T-helper 17 cell (primary cell): ENCODE data around the gene TECPR1. TPM values are rescaled to one million over a fixed set of nuclear protein-coding genes. Genes with fewer than 3 reads are reported as not detected.

Experiments used
- ATAC-seq: fragments of 150-1000 bp; cut with Tn5 transposase; 2 replicates; pipeline ENCODE4 v1.10.0; 2021; ENCODE audit warnings: mild to moderate bottlenecking, moderate library complexity
- DNase-seq, 3 donors: peaks; one replicate each; pipeline versions ENCODE4 v3.0.0 to v3.0.0-alpha.2; 2020 to 2021
- H3K9me3 ChIP-seq: one replicate; pipeline ENCODE4 v1.7.0; 2013; ENCODE audit warnings: low read length, mild to moderate bottlenecking; ENCODE audit not compliant: control insufficient read depth, poor library complexity, severe bottlenecking
- H3K27ac Mint-ChIP-seq: one replicate; pipeline ENCODE4 v1.8.0; 2022; ENCODE audit warnings: mild to moderate bottlenecking, moderate library complexity, mixed read lengths
- H3K27me3 Mint-ChIP-seq: one replicate; pipeline ENCODE4 v1.8.0; 2022; ENCODE audit warnings: mixed read lengths
- H3K36me3 Mint-ChIP-seq: one replicate; pipeline ENCODE4 v1.8.0; 2022; ENCODE audit warnings: low read depth, mixed read lengths
- H3K4me1 Mint-ChIP-seq: one replicate; pipeline ENCODE4 v1.8.0; 2022; ENCODE audit warnings: mild to moderate bottlenecking, mixed read lengths
- H3K4me3 Mint-ChIP-seq: one replicate; pipeline ENCODE4 v1.8.0; 2022; ENCODE audit warnings: mild to moderate bottlenecking, moderate library complexity, mixed read lengths
- total RNA-seq, 4 donors: library from RNA in 2 of 4; stranded (reverse) in 2 of 4; gene quantifications; one replicate each; pipeline ENCODE4 v1.2.3 and lab custom pipeline; 2022 to 2026

TECPR1 gene
- total RNA-seq, 2 donors from 2014 or later, result 76.5 to 100 TPM

- H3K4me3 Mint-ChIP-seq, result no peak overlapping the region
These were observed 3.9 kb downstream of the TECPR1 start for GRCh38 chr7:98248156-98248555.

GRCh38 chr7:98244871-98245270 lies 7.2 kb downstream of the TECPR1 start:
- no peaks in the 10 kb centered on the region for H3K9me3 ChIP-seq
- H3K36me3 Mint-ChIP-seq, result no peaks in the 10 kb centered on the region
- H3K4me1 Mint-ChIP-seq, result peaks cover 16% of the 10 kb centered on the region
- ATAC-seq, result no peak
- no peak overlapping the region for H3K4me3 Mint-ChIP-seq
- H3K27me3 Mint-ChIP-seq, result no peaks in the 10 kb centered on the region
- no peak for DNase-seq
- no peak overlapping the region for H3K27ac Mint-ChIP-seq

More at GRCh38 chr7:98248156-98248555, 3.9 kb downstream of the TECPR1 start:
- DNase-seq (no peak), ATAC-seq (no peak)
- Mint-ChIP-seq H3K27ac (peak overlapping the region; percentile 94), H3K27me3 (no peaks in the 10 kb centered on the region), H3K36me3 (no peaks in the 10 kb centered on the region), H3K4me1 (peaks cover 37% of the 10 kb centered on the region)
- H3K9me3 ChIP-seq, result no peaks in the 10 kb centered on the region

GRCh38 chr7:98242934-98243333 lies 9.1 kb downstream of the TECPR1 start:
- DNase-seq (no peak), ATAC-seq (no peak)
- Mint-ChIP-seq H3K27ac (no peak overlapping the region), H3K36me3 (no peaks in the 10 kb centered on the region), H3K27me3 (no peaks in the 10 kb centered on the region), H3K4me1 (peaks cover 5% of the 10 kb centered on the region), H3K4me3 (no peak overlapping the region)
- H3K9me3 ChIP-seq, result no peaks in the 10 kb centered on the region

- no peaks in the 10 kb centered on the region for H3K36me3 Mint-ChIP-seq
- ATAC-seq (no peak), DNase-seq (no peak)
- H3K9me3 ChIP-seq, result no peaks in the 10 kb centered on the region
- no peaks in the 10 kb centered on the region for H3K27me3 Mint-ChIP-seq
- H3K27ac Mint-ChIP-seq, result no peak overlapping the region
- H3K4me3 Mint-ChIP-seq, result no peak overlapping the region
- H3K4me1 Mint-ChIP-seq, result no peaks in the 10 kb centered on the region
These were observed 9.7 kb downstream of the TECPR1 start for GRCh38 chr7:98242342-98242741.

- Mint-ChIP-seq H3K4me3 (no peak overlapping the region), H3K36me3 (no peaks in the 10 kb centered on the region), H3K27me3 (no peaks in the 10 kb centered on the region), H3K4me1 (no peaks in the 10 kb centered on the region), H3K27ac (no peak overlapping the region)
- no peak for DNase-seq
- ATAC-seq, result no peak
- H3K9me3 ChIP-seq, result no peaks in the 10 kb centered on the region
These were observed 10.3 kb downstream of the TECPR1 start for GRCh38 chr7:98241674-98242241.

GRCh38 chr7:98240961-98241673 lies 10.9 kb downstream of the TECPR1 start:
- no peaks in the 10 kb centered on the region for H3K36me3 Mint-ChIP-seq

GRCh38 chr7:98238976-98239375 lies 13.1 kb downstream of the TECPR1 start:
- no peaks in the 10 kb centered on the region for H3K27me3 Mint-ChIP-seq
- no peaks in the 10 kb centered on the region for H3K9me3 ChIP-seq
- H3K4me1 Mint-ChIP-seq, result no peaks in the 10 kb centered on the region
- no peak for DNase-seq
- H3K36me3 Mint-ChIP-seq, result no peaks in the 10 kb centered on the region
- H3K27ac Mint-ChIP-seq, result peak overlapping the region; percentile 43
- ATAC-seq, result no peak
- H3K4me3 Mint-ChIP-seq, result no peak overlapping the region

More at GRCh38 chr7:98240961-98241673, 10.9 kb downstream of the TECPR1 start:
- no peaks in the 10 kb centered on the region for H3K9me3 ChIP-seq
- H3K4me1 Mint-ChIP-seq, result no peaks in the 10 kb centered on the region
- DNase-seq (no peak), ATAC-seq (peak; percentile 48)
- H3K27ac Mint-ChIP-seq, result no peak overlapping the region
- no peak overlapping the region for H3K4me3 Mint-ChIP-seq
- H3K27me3 Mint-ChIP-seq, result no peaks in the 10 kb centered on the region

- no peaks in the 10 kb centered on the region for H3K27me3 Mint-ChIP-seq
- H3K4me1 Mint-ChIP-seq, result no peaks in the 10 kb centered on the region
- no peak overlapping the region for H3K27ac Mint-ChIP-seq
- no peaks in the 10 kb centered on the region for H3K9me3 ChIP-seq
- no peak overlapping the region for H3K4me3 Mint-ChIP-seq
- DNase-seq (no peak), ATAC-seq (no peak)
- H3K36me3 Mint-ChIP-seq, result no peaks in the 10 kb centered on the region
These were observed 14.0 kb downstream of the TECPR1 start for GRCh38 chr7:98238076-98238475.

GRCh38 chr7:98236355-98237185 lies 15.5 kb downstream of the TECPR1 start:
- Mint-ChIP-seq H3K36me3 (no peaks in the 10 kb centered on the region), H3K27me3 (no peaks in the 10 kb centered on the region), H3K27ac (no peak overlapping the region), H3K4me1 (no peaks in the 10 kb centered on the region), H3K4me3 (no peak overlapping the region)
- DNase-seq (no peak), ATAC-seq (no peak)
- H3K9me3 ChIP-seq, result no peaks in the 10 kb centered on the region

- no peaks in the 10 kb centered on the region for H3K9me3 ChIP-seq
- no peak overlapping the region for H3K27ac Mint-ChIP-seq
- DNase-seq, result no peak
- no peak for ATAC-seq
- no peaks in the 10 kb centered on the region for H3K4me1 Mint-ChIP-seq
- H3K27me3 Mint-ChIP-seq, result no peaks in the 10 kb centered on the region
- no peaks in the 10 kb centered on the region for H3K36me3 Mint-ChIP-seq
- no peak overlapping the region for H3K4me3 Mint-ChIP-seq
These were observed 16.1 kb downstream of the TECPR1 start for GRCh38 chr7:98235901-98236300.

GRCh38 chr7:98234429-98235147 lies 17.4 kb downstream of the TECPR1 start:
- no peaks in the 10 kb centered on the region for H3K36me3 Mint-ChIP-seq
- no peaks in the 10 kb centered on the region for H3K4me1 Mint-ChIP-seq
- no peak overlapping the region for H3K4me3 Mint-ChIP-seq
- DNase-seq (no peak), ATAC-seq (no peak)
- no peaks in the 10 kb centered on the region for H3K9me3 ChIP-seq
- H3K27me3 Mint-ChIP-seq, result no peaks in the 10 kb centered on the region
- peak overlapping the region; percentile 39 for H3K27ac Mint-ChIP-seq

- H3K27me3 Mint-ChIP-seq, result no peaks in the 10 kb centered on the region
- no peaks in the 10 kb centered on the region for H3K4me1 Mint-ChIP-seq
- DNase-seq, result no peak
- H3K4me3 Mint-ChIP-seq, result no peak overlapping the region
- no peaks in the 10 kb centered on the region for H3K9me3 ChIP-seq
- no peaks in the 10 kb centered on the region for H3K36me3 Mint-ChIP-seq
- H3K27ac Mint-ChIP-seq, result no peak overlapping the region
- no peak for ATAC-seq
These were observed 18.6 kb downstream of the TECPR1 start for GRCh38 chr7:98233219-98234070.
